GDM1 (cell line): ENCODE data around the gene CRTC1.

Experiments used
- DNase-seq: peaks from one replicate; lab custom pipeline; 2025; lab: John Stamatoyannopoulos, UW

The CRTC1 gene, protein sequence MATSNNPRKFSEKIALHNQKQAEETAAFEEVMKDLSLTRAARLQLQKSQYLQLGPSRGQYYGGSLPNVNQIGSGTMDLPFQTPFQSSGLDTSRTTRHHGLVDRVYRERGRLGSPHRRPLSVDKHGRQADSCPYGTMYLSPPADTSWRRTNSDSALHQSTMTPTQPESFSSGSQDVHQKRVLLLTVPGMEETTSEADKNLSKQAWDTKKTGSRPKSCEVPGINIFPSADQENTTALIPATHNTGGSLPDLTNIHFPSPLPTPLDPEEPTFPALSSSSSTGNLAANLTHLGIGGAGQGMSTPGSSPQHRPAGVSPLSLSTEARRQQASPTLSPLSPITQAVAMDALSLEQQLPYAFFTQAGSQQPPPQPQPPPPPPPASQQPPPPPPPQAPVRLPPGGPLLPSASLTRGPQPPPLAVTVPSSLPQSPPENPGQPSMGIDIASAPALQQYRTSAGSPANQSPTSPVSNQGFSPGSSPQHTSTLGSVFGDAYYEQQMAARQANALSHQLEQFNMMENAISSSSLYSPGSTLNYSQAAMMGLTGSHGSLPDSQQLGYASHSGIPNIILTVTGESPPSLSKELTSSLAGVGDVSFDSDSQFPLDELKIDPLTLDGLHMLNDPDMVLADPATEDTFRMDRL

DNA sequence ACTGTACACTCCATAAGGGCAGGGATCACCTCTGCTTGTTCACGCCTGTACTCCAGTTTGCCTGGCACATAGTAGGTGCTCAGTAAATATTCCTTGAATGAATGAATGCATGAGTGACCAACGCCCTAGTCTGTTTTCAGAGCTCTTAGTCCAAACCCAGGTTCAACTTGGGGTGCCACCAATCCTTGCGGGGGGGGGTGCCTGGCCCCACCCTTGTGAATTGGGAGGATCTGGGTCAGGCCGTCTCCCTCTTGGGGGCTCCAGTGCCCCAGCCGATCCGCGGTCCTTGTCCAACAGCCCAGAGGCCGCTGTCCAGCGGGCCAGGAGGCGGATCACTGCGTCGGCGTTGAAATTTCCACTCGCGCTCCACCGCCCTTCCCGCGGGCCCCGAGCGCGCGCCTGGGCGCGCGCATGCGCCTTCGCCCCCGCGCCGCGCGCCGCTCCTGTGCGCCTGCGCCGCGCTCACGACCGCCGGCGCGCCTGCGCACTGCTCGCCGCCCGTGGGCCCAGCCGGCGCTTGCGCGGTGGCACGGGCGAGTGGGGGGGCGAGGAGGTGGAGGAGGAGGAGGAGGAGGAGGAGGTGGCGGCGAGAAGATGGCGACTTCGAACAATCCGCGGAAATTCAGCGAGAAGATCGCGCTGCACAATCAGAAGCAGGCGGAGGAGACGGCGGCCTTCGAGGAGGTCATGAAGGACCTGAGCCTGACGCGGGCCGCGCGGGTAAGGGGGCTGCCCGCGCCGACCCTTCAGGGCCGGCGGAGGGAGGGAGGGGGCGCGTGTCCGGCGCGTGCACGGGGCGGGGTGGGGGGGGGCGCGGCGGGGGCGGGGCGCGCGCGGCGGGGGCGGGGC lies at the start of gene CRTC1:
TSS of gene CRTC1 (plus strand) at position 572 of the 849 bp plus-strand sequence. CDS start at position 595, 23 bp downstream.
- DNase-seq: peak; percentile 84

DNA sequence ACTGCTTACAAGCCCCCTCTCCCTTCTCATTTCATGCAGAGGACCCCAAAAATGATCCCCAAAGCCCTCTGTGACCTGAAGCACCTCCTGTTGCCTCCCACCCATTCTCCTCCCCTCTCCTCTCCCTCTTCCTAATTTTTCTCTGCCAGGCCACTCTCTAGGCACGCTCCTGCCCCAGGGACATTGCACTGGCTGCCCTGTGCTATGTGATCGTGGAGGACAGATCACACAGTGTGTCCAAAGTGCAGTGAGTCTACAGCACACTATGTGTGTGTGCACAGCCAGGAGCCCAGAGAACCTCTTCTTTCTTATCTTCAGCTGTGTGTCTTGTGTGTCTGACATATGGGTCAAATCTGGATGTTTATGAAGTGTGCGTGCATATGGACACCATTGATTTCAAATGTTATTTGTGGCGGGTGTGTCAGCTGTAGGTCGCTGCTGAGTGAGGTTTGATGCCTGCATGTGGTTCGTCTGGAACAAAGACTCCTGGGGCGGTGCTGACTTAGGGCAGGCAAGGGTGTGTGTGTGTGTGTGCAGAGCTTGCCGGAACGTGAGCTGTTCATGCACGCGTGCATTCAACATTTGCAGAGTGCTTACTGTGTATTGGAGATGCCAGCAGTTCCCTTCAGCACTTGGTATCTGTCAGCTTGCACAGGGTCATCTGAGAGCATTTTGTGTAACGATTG lies 48.7 kb upstream of the CRTC1 start:
- no peak for DNase-seq

DNA sequence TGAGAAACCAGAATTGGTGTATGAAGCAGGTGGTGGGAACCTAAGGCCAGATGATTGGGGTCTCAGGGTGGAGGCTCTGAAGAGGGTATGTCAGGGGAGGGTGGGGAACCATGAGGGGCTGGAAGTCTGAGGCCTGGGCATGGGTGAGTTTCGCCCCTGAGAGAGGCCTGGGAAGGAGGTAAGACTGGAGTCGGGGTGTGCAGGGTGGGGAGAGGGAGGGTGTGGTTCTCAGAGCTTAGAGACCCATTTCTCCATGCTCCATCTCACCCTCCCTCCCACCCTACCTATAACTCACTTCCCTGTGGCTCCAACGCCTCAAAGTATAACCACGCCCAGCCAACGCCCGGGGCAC lies 47.7 kb upstream of the CRTC1 start:
- DNase-seq: no peak

DNA sequence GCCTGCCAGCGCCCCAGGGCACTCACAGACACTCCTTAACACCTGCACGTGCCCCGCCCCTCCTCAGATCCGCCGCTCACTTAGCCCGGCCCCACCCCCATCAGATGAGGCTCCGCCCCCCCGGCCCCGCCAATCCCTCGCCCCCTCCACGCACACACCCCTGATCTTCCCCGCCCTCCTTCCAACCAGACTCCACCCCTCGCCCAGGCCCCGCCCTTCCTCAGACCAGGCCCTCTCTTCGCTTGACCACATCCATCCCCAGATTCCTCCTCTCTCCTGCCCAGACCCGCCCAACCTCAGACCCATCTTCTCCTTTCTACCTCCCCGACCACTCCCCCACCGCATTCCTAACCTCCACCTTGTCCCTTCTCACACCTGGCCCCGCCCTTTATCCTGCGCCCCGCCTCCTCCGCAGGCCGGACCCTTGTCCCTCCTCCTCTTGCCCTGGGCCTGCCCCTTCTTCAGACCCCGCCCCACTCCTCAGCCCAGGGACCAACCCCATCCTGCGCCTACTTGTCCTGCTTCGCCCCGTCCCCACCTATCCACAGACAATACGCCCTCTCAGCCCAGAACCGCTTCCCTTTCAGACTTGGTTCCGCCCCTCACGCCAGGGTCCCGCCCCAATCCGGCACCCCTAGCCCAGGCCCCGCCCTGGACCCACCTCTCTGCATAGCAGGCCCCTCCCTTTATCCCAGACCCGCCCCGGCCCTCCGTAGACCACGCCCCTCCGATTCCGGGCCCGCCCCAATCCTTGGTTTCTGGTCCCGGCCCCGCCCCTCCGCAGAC lies 47.1 kb upstream of the CRTC1 start:
- DNase-seq: peak; percentile 99

DNA sequence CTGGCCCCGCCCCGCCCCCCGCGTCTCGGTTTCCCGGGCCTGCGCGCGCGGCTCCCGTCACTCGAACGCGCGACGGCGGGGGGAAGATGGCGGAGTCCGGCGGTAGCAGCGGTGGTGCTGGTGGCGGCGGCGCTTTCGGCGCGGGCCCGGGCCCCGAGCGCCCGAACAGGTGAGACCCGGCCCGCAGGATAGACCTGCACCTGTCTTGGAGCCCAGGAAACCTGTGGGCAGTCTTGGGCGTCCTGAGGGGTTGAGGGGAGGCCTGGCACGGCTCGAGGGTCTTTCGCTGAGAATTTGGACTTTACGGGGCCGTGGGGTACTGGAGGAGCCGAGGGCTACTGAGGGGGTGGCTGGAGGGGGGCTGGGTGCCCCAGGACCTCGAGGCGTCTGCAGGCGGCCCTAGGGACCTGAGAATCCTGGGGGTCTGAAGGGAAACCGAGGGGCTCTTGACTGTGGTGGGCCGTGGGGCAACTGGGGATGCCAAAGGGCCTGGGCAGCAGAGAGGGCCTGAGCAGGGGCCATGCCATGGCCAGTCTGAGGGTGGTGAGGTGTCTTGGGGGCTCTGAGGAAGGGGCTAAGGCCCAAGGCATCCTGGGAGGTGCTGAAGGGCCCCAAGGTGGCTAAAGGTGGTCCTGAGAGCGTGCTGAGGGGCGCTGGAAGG lies 46.4 kb upstream of the CRTC1 start, which contains the start of gene KLHL26:
TSS of gene KLHL26 (plus strand) at position 60 of the 661 bp plus-strand sequence. CDS start at position 87, 27 bp downstream.
- DNase-seq: no peak

DNA sequence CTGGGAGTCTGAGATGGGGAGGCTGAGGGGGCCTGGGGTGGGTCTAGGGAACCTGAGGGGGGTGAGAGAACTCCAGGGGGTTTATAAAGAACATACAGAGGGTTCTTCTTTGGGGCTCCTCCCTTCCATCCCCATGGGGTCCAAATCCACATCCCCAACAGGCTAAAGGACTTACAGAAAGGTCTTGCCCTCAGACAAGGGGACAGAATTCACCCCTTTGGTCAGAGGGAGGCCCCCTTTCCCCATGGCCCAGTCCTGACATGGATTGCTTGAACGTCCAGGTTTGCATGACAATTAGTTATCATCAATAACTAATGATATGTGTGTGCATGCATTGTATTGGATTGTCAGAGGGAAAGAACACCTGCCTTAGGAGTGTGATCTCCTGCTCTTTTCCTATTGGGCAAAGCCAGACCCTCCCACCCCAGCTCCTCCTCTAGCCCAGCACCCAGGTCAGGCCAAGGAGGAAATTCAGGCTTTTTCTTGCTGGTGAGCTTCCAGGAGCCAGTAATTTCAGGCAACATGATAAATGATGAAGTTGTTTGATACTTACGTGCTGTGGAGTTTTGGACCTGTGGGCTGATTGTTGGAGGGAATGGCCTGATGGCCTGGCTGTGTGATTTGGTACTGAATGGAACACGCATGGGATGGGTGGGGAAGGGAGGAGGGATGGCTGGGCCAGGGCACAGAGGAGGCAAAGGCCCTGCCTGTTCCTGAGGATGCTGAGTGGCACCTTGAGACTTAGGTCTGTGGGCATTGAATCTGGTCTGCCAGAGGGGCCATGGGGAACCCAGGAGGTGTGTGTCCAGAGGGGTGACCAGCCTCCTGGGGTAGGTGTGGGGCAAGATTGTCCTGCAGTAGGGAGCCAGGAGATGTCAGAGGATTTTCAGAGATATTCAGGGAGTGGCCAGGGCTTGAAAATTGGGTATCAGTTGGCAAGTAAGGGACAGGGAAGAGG lies 45.5 kb upstream of the CRTC1 start:
- peak; percentile 4 for DNase-seq

DNA sequence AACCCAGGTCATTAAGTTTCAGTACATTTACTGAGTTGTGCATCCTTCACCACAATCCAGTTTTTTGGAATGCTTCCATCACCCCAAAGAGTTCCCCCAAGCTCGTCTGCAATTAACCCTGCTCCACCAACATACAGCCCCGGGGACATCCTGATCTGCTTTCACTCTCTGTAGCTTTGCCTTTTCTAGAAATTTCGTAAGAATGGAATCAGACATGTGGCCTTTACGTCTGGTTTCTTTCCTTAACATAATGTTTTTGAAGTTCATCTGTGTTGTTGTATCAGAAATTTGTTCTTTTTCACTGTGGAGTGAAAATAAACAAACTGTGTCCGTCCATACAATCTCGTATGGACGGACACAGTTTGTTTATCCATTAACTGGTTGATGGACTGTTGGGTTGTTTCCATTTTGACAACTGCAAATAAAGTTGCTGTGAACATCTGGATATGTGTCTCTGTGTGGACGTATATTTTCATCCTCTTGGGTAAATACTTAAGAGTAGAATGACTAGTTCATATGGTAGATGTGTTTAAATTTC lies 43.7 kb upstream of the CRTC1 start:
- DNase-seq: no peak

DNA sequence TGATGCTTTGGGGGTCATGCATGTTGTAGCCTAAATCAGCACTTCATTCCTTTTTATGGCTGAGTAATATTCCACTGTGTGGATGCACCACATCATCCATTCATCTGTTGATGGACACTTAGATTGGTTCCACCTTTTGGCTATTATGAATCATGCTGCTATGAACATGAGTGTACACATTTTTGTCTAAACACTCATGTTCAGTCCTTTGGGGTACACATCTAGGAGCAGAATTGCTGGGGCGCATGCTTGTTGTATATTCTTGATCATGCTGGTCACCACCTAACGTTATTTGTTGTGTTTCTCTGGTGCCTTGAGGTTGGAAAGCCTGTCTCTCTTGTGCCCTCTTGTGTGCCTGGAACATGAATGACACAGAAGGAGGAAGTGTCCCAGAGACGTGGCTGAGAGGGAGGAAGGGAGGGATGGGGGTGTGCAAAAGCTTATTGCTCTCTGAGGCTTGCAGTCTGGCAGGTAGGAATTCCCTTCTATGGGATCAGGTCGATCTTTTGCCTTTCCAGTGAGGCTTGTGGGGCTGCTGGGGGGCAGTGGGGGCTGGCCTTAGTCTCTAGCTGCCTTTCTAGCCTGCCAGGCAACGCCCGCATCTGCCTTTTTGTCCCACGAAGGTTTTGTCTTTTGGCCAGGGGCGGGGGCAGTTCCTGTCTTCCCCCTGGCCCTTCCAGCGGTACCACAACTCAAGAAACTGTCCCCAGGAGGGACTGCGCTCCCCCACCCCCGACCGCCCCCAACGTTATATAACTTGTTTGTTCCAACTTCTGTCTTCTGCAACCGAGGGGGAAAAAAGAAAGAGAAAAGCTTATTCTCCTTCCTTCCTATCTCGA lies 39.1 kb upstream of the CRTC1 start:
- DNase-seq: peak; percentile 61

DNA sequence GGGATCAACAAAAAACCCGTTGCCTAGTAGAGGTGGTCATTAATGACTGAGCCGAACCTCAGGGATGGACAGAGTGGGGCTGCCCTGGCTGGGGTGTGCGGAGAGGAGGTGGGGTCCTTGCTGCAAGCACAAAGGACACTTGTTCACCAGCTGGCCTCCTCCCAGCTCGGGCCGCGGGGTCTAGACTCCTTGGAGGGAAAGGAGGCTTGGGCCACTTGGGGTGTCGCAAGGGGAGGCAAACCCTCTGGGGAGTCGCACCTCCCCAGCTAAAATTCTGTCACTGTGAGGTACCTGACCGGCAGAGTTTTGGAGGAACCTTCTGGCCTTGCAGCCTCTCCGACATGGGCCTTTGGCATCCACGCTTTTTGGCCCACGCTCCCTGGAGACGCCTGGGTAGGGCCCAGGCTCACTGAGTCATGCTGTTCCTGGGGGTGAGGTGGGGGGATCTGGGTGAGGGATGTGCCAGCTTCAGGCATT lies 38.4 kb upstream of the CRTC1 start:
- DNase-seq: no peak

DNA sequence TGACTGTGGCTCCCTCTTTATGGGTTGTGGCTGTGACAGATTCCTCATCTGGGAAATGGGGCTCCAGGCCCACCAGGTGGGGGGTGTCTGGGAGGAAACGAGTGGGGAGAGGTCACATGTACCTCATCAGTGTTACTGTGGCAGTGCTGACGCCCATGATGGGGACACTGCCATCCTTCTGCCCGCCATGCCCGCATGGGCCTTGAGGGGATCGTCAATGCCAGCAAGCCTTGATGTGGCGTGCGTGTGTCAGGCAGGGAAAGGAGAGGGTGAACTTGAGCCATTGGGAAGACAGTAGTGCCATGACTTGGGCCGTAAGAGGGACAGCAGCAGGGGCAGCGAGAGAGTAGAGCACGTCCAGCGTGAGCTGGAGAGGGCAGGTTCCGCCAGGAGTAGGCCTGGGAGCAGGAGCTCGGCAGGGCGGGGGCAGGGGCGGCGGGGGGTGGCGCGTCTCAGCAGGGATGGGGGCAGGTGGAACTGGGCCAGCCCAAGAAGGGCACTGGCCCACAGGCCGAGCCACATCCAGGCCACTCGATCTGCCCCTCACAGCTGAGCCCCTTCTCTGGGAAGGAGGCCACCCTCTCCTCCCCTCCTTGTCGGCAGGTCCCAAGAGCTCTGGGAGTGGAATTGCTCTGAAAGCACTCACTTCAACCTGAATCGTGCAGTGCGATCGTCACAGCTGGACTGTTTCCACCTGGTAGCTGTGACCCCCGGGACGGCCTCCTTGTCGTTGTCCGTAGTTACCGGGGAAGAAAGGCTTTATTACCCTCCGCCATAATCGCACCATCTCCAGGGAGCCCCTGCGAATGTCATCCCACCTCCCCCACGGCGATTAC lies 36.7 kb upstream of the CRTC1 start:
- DNase-seq: no peak

DNA sequence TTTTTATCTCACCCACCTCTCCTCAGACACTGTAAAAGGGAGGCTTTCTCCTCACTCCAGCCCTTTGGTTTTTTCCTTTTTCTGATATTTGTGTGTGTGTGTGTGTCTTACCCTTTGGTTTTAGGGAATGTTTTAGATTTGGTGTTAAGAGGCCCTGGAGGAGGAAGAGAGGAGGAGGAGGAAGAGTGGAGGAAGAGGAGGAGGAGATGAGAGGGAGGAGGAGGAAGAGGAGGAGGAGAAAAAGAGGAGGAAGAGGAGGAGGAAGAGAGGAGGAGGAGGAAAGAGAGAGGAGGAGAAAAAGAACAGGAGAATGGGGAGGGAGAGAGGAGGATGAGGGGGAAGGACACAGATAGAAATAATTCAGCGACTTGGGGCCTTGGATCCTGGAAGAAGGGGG lies 36.1 kb upstream of the CRTC1 start:
- no peak for DNase-seq

DNA sequence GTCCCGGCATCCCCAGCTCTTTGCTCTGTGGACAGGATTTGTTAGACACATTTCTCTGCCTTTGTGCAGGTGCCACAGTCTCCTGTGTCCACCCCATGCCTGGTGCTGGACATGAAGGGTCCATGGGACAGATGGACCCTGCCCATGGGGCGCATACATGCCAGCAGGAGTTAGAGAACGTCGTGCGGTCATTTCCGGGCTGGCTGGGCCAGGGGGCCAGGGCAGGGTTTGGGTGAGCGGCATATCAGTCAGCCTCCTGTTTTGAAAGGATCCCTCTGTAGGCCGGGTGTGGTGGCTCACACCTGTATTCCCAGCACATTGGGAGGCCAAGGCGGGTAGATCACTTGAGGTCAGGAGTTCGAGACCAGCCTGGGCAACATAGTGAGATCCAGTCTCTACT lies 35.7 kb upstream of the CRTC1 start:
- no peak for DNase-seq

DNA sequence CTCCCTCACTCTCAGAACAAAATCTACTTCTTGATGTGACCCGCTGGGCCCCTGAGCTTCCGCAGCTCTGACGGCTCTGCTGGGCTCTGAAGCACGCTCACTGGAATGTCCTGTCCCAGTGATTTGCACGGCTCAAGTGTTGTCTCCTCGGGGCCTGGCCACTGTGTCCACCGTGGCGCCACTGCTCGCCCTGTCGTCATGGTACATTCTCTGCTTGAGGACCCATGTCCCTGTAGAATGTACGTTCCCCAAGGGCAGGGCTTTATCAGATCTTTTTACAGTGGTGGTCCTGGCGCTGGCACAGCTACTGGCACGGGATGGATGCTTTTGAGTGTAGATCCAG lies 34.5 kb upstream of the CRTC1 start:
- no peak for DNase-seq

DNA sequence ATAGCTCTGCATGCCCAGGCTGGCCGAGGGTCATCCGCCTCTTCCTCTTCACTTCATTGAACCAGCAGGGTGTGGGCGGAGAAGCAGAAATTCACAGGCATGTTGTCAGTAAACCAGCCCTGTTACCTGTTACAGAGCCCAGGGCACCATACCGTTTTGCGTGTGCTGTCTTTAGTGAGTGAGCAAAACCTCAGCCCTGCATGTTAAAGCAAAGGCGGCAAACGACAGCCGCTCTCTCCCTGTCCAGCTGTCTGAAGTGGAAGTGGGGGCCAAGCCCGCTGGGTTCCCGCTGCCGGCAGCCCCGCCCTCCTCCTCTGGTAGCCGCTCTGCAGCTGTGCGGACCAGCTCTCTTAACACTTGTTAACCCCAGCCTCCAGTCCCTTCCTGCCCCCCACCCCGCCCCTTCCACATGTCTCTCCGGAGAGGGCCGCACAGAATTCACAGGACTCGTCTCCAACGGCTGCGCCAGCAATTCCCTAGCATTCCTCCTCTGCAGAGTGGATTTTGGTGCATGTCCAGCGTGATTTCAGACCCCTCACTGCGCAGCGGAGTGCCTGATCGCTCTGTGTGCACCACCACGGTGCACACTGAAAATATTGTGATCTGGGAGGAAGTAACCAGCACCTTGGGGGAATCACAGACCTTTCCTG lies 34.0 kb upstream of the CRTC1 start:
- no peak for DNase-seq

DNA sequence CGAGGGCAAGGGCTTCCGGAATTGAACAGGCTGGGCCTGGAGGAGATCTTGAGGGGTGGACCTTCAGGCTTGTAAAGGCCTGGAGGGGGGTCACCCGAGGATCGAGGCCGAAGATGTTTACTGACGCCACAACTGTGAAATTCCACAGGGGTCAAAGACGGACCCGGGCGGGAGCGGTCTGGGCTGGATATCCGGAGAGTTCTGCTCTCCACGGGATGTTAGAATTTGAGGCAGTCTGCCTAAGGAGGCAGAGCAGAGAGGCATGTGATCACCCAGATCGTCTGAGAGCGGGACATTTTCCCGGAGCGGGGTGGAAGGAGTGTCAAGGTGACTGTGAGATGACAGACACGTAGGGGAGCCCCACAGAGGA lies 33.5 kb upstream of the CRTC1 start:
- no peak for DNase-seq

DNA sequence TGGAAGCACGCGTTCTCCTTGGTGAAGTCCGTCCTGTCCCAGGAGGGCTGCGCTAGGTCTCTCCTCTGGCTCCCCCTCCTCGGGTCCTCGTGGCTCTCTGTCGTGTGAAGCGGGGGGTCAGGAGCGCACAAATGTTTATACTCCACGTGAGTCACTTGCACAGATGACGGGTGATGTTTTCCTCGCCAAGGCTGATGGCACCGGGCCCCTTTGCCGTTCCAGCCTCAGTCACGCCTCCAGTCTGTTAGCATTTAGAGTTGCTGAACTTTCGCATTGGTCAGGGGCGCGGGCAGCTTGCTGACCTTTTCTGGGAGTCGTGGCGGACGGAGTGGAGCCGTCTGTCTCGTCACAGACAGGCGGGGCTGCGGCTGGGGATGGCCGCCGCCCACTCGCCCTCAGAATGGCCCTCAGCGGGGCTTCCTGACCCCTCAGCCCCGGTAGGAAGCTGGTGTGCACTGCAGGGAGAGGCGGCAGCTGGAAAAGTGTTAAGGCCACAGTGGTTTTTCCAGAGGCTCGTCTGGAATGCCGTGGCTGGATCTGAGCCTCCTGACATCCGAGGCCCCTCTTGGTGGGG lies 32.9 kb upstream of the CRTC1 start:
- no peak for DNase-seq

DNA sequence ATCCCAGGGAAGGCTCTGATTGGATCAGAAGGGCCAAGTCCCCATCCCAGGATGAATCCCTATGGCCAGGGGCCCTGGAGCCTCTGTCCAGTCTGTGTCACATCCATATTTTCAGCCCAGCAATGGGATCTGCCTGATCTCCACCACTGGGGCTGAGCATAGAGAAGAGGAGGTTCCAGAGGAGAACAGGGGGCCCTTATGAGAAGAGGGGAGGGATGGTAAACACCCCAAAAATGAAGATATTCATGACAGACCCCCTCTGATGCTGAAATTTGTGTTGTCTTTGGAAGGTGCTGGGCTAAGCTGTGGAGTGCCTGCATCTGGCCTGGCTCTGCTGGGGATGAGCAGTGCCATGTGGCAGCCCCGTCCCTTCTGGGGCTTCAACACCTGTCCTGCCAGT lies 32.2 kb upstream of the CRTC1 start:
- DNase-seq: no peak
